Activated T-helper 9 cell treated with anti-CD3 and anti-CD28 coated beads, Interleukin-2, amount 50 U/mL, for 16 hours (primary cell): ENCODE results near the gene POLE2.
"Not testable (repeated sequence)": the region's sequence is repeated elsewhere in the genome, so short reads cannot be mapped to it uniquely, and the experiment has no call there.

ENCODE experiments used
- DNase-seq: peaks from one replicate; pipeline ENCODE4 v3.0.0-alpha.2; 2020; ENCODE audit warnings: low read depth

POLE2 gene

GRCh38 chr14:49659526-49660455 is 28.2 kb downstream of the POLE2 start:
- DNase-seq: no peak

DNA sequence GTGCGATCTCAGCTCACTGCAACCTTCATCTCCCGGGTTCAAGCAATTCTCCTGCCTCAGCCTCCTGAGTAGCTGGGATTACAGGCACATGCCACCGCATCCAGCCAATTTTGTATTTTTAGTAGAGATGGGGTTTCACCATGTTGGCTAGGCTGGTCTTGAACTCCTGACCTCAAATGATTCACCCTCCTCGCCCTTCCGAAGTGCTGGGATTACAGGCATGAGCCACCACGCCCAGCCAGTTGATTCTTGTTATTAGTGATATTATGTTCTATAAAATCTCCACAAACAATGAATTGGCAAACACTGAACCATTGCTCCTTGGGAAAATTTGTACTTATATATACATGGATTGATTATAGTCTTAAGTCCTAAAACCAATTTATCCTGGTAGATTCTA is 30.5 kb downstream of the POLE2 start:
- DNase-seq: not testable (repeated sequence)

DNA sequence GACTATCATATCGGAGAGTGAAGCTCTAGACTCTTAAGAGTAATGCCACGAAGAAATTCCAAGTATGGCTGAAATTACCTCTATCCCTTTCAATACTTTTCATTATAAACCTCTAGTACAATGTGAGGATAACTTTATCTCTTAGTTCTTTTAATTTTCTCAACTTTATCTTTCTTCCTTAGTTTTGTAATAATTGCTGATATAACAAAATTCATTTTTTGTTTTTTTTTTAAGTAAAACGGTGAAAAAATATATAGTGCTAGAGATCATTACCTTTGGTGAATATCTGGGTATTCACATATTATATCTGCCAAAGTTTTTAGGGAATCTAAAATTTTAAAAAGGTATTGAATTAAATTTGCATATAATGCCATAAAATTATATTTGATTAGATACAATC is 33.5 kb downstream of the POLE2 start:
- DNase-seq: no peak

DNA sequence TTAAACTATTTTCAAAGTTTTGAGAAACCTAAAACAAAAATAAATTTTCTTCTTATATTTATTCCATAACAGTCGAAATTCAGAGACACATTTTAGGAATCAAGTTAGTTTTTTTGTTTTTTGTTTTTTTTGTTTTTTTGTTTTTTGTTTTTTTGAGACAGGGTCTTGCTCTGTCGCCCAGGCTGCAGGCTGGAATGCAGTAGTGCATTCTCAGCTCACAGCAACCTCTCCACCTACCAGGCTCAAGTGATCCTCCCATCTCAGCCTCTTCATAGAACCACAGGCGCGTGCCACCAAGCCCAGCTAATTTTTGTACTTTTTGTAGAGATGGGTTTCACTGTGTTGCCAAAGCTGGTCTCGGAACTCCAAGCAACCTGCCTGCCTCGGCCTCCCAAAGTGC is 34.5 kb downstream of the POLE2 start:
- DNase-seq: no peak

DNA sequence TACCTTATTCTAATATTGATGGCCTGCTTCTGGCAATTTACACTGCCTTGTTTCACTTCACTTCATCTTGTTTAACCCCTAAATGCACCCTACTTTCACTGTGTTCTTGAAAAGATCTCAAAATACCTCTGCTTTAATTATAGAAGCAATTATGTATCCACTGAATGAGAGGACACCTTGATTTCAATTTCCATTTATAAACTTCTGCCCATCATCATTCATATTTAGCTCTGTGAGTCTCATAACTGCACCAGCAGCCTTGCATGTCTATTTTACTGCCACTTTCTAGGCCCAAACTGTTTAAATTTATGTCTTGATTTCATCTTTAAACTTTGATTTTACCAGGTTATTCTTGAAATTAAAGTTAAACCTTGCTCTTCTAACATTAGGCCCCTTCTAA is 45.9 kb downstream of the POLE2 start:
- no peak for DNase-seq

- no peak for DNase-seq
These were observed 46.3 kb downstream of the POLE2 start for GRCh38 chr14:49641697-49642129.

- no peak for DNase-seq
These were observed 47.2 kb downstream of the POLE2 start for GRCh38 chr14:49640540-49641417.

GRCh38 chr14:49637534-49638078 is 50.4 kb downstream of the POLE2 start:
- DNase-seq: no peak

GRCh38 chr14:49636866-49637265 is 51.1 kb downstream of the POLE2 start:
- no peak for DNase-seq

DNA sequence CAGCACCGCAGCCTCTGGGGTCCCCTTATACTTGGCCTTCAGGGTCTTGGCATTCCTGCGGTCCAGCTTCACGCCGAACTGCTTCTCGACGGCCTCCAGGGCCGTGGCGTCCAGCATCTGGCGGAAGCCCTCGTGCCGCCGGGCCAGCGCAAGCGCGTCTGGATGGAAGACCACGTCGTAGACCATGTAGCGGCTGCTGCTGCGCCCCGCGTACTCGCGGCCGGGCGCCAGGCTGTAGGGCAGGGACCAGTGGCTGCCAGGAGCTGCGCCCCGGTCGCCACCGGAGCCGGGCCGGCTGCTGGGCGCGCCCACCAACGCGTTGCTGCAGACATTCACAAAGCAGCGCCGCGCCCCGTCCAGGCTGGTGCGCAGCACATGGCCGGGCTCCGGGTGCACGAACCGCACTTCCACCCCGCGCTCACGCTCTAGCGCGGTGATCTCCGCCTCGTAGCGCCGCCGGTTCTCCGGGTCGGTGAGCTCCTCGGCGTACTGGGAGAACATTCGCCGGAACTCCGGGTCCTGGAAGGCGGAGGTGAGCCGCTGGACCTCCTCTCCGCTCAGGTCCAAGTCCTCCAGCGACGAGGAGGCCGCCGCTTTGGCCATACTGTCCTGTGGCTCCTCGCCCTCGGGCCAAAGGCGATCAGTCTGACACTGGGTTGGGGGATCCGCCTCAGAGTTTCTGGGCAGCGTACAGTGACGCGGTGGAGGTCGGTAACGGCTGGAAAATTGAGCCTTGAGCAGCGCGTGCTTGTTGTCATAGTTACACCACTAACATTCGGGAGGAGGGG is 53.3 kb downstream of the POLE2 start, which contains the start of gene DNAAF2:
Gene DNAAF2, minus strand, starts transcription at position 698 of the 788 bp plus-strand sequence. Its CDS starts 95 bp downstream, at position 603.
- peak; percentile 56 for DNase-seq

DNA sequence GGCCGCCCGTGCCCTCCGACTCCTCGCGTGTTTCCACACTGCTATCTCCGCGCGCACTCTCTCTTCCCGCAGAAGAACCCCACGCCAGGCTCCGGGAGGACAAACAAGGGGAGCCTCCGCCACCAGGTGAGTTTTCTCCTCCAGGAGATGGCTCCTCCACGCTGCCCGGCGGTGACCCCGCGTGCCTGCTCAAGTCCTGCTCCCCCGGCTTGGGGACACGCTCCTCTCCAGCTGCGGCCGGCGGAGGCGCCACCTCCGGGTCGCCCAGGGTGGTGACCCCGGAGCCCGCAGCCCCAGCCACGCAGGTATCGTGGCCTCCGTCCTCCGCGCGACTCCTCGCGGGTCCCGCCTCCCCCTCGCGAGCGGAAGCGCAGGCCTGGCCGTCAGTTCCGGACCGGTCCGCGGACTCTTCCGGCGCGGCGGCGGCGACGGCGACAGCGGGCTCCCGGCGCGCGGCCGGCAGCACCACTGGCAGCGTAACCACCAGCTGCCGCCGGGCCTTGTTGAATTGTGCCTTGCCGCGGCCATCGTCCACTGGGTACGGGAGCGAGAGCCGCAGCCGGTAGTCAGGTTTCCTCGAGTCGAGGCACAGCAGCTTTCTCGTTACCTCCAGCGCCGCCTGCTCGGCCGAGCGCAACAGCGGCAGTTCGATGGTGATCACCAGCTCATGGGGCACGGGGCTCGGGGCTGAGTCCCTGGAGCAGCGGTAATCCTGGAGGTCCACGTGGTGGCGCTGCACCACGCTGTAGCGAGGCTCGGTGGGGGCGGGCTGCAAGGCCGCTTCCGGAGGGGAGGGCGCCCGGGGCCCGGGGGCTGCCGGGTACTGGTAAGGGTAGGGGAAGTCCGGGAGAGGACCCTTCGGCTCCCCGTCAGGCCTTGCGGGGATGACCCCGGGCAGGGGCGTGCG is 54.1 kb downstream of the POLE2 start:
- peak; percentile 92 for DNase-seq

- DNase-seq: no peak
These were observed 63.8 kb downstream of the POLE2 start for GRCh38 chr14:49623941-49624839.

GRCh38 chr14:49623387-49623786 is 64.6 kb downstream of the POLE2 start:
- DNase-seq: no peak

GRCh38 chr14:49622022-49622607 is 65.9 kb downstream of the POLE2 start:
- DNase-seq: no peak

DNA sequence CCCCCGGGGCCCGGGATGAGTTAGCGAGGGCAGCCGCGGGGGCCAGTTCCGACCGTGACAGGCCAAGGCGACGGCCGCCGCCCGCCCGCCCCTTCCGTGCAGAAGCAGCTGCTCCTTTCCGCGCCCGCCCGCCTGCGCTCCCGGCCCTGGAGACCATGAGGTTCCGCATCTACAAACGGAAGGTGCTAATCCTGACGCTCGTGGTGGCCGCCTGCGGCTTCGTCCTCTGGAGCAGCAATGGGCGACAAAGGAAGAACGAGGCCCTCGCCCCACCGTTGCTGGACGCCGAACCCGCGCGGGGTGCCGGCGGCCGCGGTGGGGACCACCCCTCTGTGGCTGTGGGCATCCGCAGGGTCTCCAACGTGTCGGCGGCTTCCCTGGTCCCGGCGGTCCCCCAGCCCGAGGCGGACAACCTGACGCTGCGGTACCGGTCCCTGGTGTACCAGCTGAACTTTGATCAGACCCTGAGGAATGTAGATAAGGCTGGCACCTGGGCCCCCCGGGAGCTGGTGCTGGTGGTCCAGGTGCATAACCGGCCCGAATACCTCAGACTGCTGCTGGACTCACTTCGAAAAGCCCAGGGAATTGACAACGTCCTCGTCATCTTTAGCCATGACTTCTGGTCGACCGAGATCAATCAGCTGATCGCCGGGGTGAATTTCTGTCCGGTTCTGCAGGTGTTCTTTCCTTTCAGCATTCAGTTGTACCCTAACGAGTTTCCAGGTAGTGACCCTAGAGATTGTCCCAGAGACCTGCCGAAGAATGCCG is 66.7 kb downstream of the POLE2 start:
- DNase-seq: peak; percentile 44

- peak; percentile 92 for DNase-seq
These were observed 67.6 kb downstream of the POLE2 start, which contains the start of the genes MGAT2 and RPL36AL for GRCh38 chr14:49620182-49621113. MGAT2 (plus strand) TSS chr14:49620799; CDS start chr14:49621269, 470 bp downstream. RPL36AL (minus strand) TSS chr14:49620626; CDS start chr14:49619104, 1,522 bp downstream.

- no peak for DNase-seq
These were observed 68.3 kb downstream of the POLE2 start for GRCh38 chr14:49619730-49620129.
